ENCODE data around the gene GAS2. TPM values are rescaled to one million over a fixed set of nuclear protein-coding genes. Genes with fewer than 3 reads are reported as not detected.
A peak's percentile ranks its signal among the peaks of the same experiment; 100 is the strongest.

The GAS2 gene
- total RNA-seq, 5 donors from 2014 or later (not counting 1 experiment from before 2014, with no cell fraction given): 2.1 to 4.2 (median 2.6) TPM

GRCh38 chr11:22769081-22769480 is 102.7 kb downstream of the GAS2 start:
- POLR2A ChIA-PET: no interaction called here
- DNase-seq: no peak

DNA sequence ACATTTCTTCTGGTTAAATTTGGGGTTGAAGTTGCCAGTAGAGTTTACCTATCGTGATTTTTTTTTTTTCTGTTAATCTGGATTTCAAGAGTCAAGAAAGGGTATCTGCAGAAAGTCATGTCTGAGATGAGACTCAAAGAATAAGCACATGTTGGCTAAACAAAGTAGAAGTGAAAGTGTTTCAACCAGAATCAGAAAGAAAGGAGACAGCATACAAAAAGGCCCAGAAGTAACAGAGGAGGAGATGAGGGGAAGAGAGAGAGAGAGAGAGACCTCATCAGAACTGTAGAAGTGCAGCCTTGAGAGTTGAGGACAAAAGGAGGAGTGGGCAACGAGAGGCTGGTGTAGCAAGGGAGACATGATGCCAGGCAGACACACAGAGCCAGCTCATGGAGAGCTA is 108.3 kb downstream of the GAS2 start:
- no peak overlapping the region for H3K4me3 ChIP-seq (ENCODE audit: control insufficient read depth in 1 of 2, extremely low read depth in 1 of 2, low read length in 1 of 2)
- H3K27ac Mint-ChIP-seq: no peak overlapping the region
- H3K36me3 Mint-ChIP-seq: no peaks in the 10 kb centered on the region
- no peak for DNase-seq
- H3K27me3 Mint-ChIP-seq: peaks cover 7 to 9% of the 10 kb centered on the region in 2 donors
- no peaks in the 10 kb centered on the region for H3K27me3 ChIP-seq (replicated peaks in 1 of 2; ENCODE audit: control insufficient read depth in 2 of 2, extremely low read depth in 1 of 2, insufficient read depth in 2 of 2, low read length in 1 of 2)
- no peaks in the 10 kb centered on the region for H3K36me3 ChIP-seq (ENCODE audit: control insufficient read depth in 2 of 2, extremely low read depth in 1 of 2, insufficient read depth in 1 of 2, low read length in 1 of 2)
- no peak for ATAC-seq (replicated peaks in 1 of 4)
- H3K27ac ChIP-seq (ENCODE audit: low read length): no peak overlapping the region
- ChIA-PET CTCF (no interaction called here), POLR2A (no interaction called here)
- no peaks in the 10 kb centered on the region for H3K9me3 ChIP-seq
- no peaks in the 10 kb centered on the region for H3K4me1 ChIP-seq (ENCODE audit: control insufficient read depth in 1 of 2, extremely low read depth in 1 of 2, insufficient read depth in 2 of 2, low read length in 2 of 2)
- WGBS (ENCODE audit: insufficient coverage): 68% methylated on average over 2 of the region's 2 CpGs
- no peaks in the 10 kb centered on the region for H3K4me1 Mint-ChIP-seq
- no peak overlapping the region for H3K4me3 Mint-ChIP-seq
- H3K9me3 Mint-ChIP-seq: no peaks in the 10 kb centered on the region

More at GRCh38 chr11:22769081-22769480, 102.7 kb downstream of the GAS2 start:
- Histone ChIP-seq H3K4me1 (ENCODE audit: control insufficient read depth in 1 of 2, extremely low read depth in 1 of 2, insufficient read depth in 2 of 2, low read length in 2 of 2) (no peaks in the 10 kb centered on the region), H3K9me3 (no peaks in the 10 kb centered on the region), H3K36me3 (ENCODE audit: control insufficient read depth in 2 of 2, extremely low read depth in 1 of 2, insufficient read depth in 1 of 2, low read length in 1 of 2) (no peaks in the 10 kb centered on the region), H3K27me3 (replicated peaks in 1 of 2; ENCODE audit: control insufficient read depth in 2 of 2, extremely low read depth in 1 of 2, insufficient read depth in 2 of 2, low read length in 1 of 2) (no peaks in the 10 kb centered on the region), H3K4me3 (ENCODE audit: control insufficient read depth in 1 of 2, extremely low read depth in 1 of 2, low read length in 1 of 2) (no peak overlapping the region), H3K27ac (ENCODE audit: low read length) (no peak overlapping the region)
- CTCF ChIA-PET: no interaction called here
- H3K27ac Mint-ChIP-seq: no peak overlapping the region
- no peak overlapping the region for H3K4me3 Mint-ChIP-seq
- H3K36me3 Mint-ChIP-seq: no peaks in the 10 kb centered on the region
- H3K9me3 Mint-ChIP-seq: no peaks in the 10 kb centered on the region
- H3K27me3 Mint-ChIP-seq: peaks cover 0 to 3% of the 10 kb centered on the region in 2 donors
- no peaks in the 10 kb centered on the region for H3K4me1 Mint-ChIP-seq
- ATAC-seq (replicated peaks in 1 of 4): no peak
- 89% methylated on average over 1 of the region's 1 CpG for WGBS (ENCODE audit: insufficient coverage)

- WGBS (ENCODE audit: insufficient coverage): no CpG with 5 or more reads among the region's 5 CpGs
- ATAC-seq (replicated peaks in 1 of 4) (no peak), DNase-seq (no peak)
- Histone ChIP-seq H3K9me3 (no peaks in the 10 kb centered on the region), H3K27me3 (replicated peaks in 1 of 2; ENCODE audit: control insufficient read depth in 2 of 2, extremely low read depth in 1 of 2, insufficient read depth in 2 of 2, low read length in 1 of 2) (no peaks in the 10 kb centered on the region), H3K4me1 (ENCODE audit: control insufficient read depth in 1 of 2, extremely low read depth in 1 of 2, insufficient read depth in 2 of 2, low read length in 2 of 2) (no peaks in the 10 kb centered on the region), H3K36me3 (ENCODE audit: control insufficient read depth in 2 of 2, extremely low read depth in 1 of 2, insufficient read depth in 1 of 2, low read length in 1 of 2) (no peaks in the 10 kb centered on the region), H3K4me3 (ENCODE audit: control insufficient read depth in 1 of 2, extremely low read depth in 1 of 2, low read length in 1 of 2) (no peak overlapping the region), H3K27ac (ENCODE audit: low read length) (no peak overlapping the region)
- H3K36me3 Mint-ChIP-seq: no peaks in the 10 kb centered on the region
- peaks cover 7 to 9% of the 10 kb centered on the region in 2 donors for H3K27me3 Mint-ChIP-seq
- no peaks in the 10 kb centered on the region for H3K9me3 Mint-ChIP-seq
- H3K27ac Mint-ChIP-seq: no peak overlapping the region
- POLR2A ChIA-PET: no interaction called here
- H3K4me3 Mint-ChIP-seq: no peak overlapping the region
- no peaks in the 10 kb centered on the region for H3K4me1 Mint-ChIP-seq
- CTCF ChIA-PET: interaction anchor here in 1 of 2 donors (0.7 kb wide), 1 partner anchor 148 kb away, joined by 3 read pairs; no protein-coding TSS in a partner anchor
These were observed 108.8 kb downstream of the GAS2 start for GRCh38 chr11:22775248-22775647.

DNA sequence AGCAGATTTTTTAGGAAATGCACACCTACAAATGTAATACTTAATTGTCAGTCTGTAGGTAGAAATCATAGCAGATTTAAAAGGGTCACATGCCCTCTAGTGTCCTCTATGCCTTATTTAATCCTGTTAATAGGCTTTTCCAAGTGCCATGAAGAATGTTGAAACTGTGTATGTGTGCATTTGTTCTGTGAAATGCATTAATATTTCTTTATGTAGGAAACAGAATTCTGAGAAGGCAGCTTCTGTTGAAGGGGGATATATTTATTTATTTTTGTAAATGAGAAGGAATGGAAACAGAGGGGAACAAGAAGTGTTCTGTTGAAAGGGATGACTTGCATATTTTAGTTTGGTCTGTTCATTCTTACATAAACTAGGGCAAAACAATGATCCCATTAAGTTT is 112.2 kb downstream of the GAS2 start:
- CTCF ChIA-PET: no interaction called here
- DNase-seq: peak in 1 of 35 experiments; percentile 5
- H3K27me3 ChIP-seq (replicated peaks in 1 of 2; ENCODE audit: control insufficient read depth in 2 of 2, extremely low read depth in 1 of 2, insufficient read depth in 2 of 2, low read length in 1 of 2): no peaks in the 10 kb centered on the region

GRCh38 chr11:22779850-22780249 is 113.4 kb downstream of the GAS2 start:
- 50% methylated on average over 1 of the region's 5 CpGs for WGBS (ENCODE audit: insufficient coverage)
- POLR2A ChIA-PET: interaction anchor here in 1 of 2 donors (0.6 kb wide), 1 partner anchor 15 kb away, joined by 3 read pairs; no protein-coding TSS in a partner anchor
- no peak for ATAC-seq (replicated peaks in 1 of 4)
- Histone ChIP-seq H3K4me1 (ENCODE audit: control insufficient read depth in 1 of 2, extremely low read depth in 1 of 2, insufficient read depth in 2 of 2, low read length in 2 of 2) (no peaks in the 10 kb centered on the region), H3K36me3 (ENCODE audit: control insufficient read depth in 2 of 2, extremely low read depth in 1 of 2, insufficient read depth in 1 of 2, low read length in 1 of 2) (no peaks in the 10 kb centered on the region), H3K4me3 (ENCODE audit: control insufficient read depth in 1 of 2, extremely low read depth in 1 of 2, low read length in 1 of 2) (no peak overlapping the region), H3K27ac (ENCODE audit: low read length) (no peak overlapping the region), H3K27me3 (replicated peaks in 1 of 2; ENCODE audit: control insufficient read depth in 2 of 2, extremely low read depth in 1 of 2, insufficient read depth in 2 of 2, low read length in 1 of 2) (no peaks in the 10 kb centered on the region), H3K9me3 (no peaks in the 10 kb centered on the region)
- peaks cover 7 to 8% (median 8%) of the 10 kb centered on the region in 3 donors for H3K4me1 Mint-ChIP-seq
- no peak for DNase-seq
- no peaks in the 10 kb centered on the region for H3K36me3 Mint-ChIP-seq
- H3K4me3 Mint-ChIP-seq: no peak overlapping the region
- CTCF ChIA-PET: interaction anchor here in 1 of 2 donors (0.6 kb wide), 1 partner anchor 8 kb away, joined by 3 read pairs; no protein-coding TSS in a partner anchor
- no peak overlapping the region for H3K27ac Mint-ChIP-seq
- H3K27me3 Mint-ChIP-seq: peaks cover 2 to 6% of the 10 kb centered on the region in 2 donors
- no peaks in the 10 kb centered on the region for H3K9me3 Mint-ChIP-seq

More for the DNA sequence above, 112.2 kb downstream of the GAS2 start:
- Mint-ChIP-seq H3K36me3 (no peaks in the 10 kb centered on the region), H3K4me1 (peaks cover 7 to 8% (median 8%) of the 10 kb centered on the region in 3 donors), H3K9me3 (no peaks in the 10 kb centered on the region), H3K4me3 (no peak overlapping the region), H3K27ac (no peak overlapping the region), H3K27me3 (peaks cover 7% of the 10 kb centered on the region in 2 donors)
- Histone ChIP-seq H3K36me3 (ENCODE audit: control insufficient read depth in 2 of 2, extremely low read depth in 1 of 2, insufficient read depth in 1 of 2, low read length in 1 of 2) (no peaks in the 10 kb centered on the region), H3K4me3 (ENCODE audit: control insufficient read depth in 1 of 2, extremely low read depth in 1 of 2, low read length in 1 of 2) (no peak overlapping the region), H3K27ac (ENCODE audit: low read length) (no peak overlapping the region), H3K4me1 (ENCODE audit: control insufficient read depth in 1 of 2, extremely low read depth in 1 of 2, insufficient read depth in 2 of 2, low read length in 2 of 2) (no peaks in the 10 kb centered on the region), H3K9me3 (no peaks in the 10 kb centered on the region)
- POLR2A ChIA-PET: no interaction called here
- ATAC-seq (replicated peaks in 1 of 4): no peak

DNA sequence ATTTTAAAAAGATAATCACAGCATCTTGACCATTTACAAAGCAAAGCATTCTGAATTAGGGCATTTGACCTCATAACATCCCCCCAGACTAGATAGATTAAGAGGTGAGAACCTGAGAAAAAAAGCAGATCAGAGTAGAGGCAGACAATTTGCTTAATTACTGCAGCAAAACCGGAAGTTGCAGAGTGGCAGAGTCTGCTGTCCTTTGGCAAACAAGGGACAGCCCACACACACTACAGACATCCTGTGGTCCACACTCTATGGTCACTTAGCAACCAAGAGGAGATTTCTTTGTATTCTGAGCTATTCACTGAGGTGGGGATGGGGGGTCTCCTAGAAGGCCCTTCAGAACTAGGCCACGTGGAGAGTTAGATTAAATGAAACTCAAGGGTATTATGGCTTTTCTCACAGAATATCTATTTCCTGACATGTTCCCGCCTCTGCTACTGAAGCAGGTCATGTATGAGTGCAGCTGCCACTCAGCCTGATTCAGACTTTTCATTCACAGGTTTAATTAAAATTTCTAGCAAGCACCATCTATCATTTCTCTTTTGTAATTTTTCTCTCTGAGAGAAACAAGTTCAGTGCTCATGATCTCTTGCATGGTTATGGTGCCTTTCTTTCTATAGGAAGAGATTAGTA is 114.7 kb downstream of the GAS2 start:
- H3K36me3 Mint-ChIP-seq: no peaks in the 10 kb centered on the region

More for the DNA sequence above, 114.7 kb downstream of the GAS2 start:
- Histone ChIP-seq H3K36me3 (ENCODE audit: control insufficient read depth in 2 of 2, extremely low read depth in 1 of 2, insufficient read depth in 1 of 2, low read length in 1 of 2) (no peaks in the 10 kb centered on the region), H3K4me3 (ENCODE audit: control insufficient read depth in 1 of 2, extremely low read depth in 1 of 2, low read length in 1 of 2) (no peak overlapping the region), H3K4me1 (ENCODE audit: control insufficient read depth in 1 of 2, extremely low read depth in 1 of 2, insufficient read depth in 2 of 2, low read length in 2 of 2) (no peaks in the 10 kb centered on the region), H3K27ac (ENCODE audit: low read length) (no peak overlapping the region), H3K27me3 (replicated peaks in 1 of 2; ENCODE audit: control insufficient read depth in 2 of 2, extremely low read depth in 1 of 2, insufficient read depth in 2 of 2, low read length in 1 of 2) (no peaks in the 10 kb centered on the region), H3K9me3 (no peaks in the 10 kb centered on the region)
- Mint-ChIP-seq H3K27me3 (peaks cover 0 to 6% of the 10 kb centered on the region in 2 donors), H3K27ac (peak overlapping the region in 1 of 2 donors; percentile 17), H3K4me3 (no peak overlapping the region), H3K9me3 (no peaks in the 10 kb centered on the region), H3K4me1 (peaks cover 7 to 8% (median 8%) of the 10 kb centered on the region in 3 donors)
- CTCF ChIA-PET: interaction anchor here in 1 of 2 donors (1.2 kb wide), 1 partner anchor 90 kb away, joined by 5 read pairs; no protein-coding TSS in a partner anchor
- ATAC-seq (replicated peaks in 1 of 4) (no peak), DNase-seq (peak in 2 of 35 experiments; percentile 0 to 4)
- POLR2A ChIA-PET: no interaction called here
- 33% methylated on average over 1 of the region's 3 CpGs for WGBS (ENCODE audit: insufficient coverage)

Data from T-cell (primary cell).